ENCODE measurements around the gene IRX4. TPM values are rescaled to one million over a fixed set of nuclear protein-coding genes. Genes with fewer than 3 reads are reported as not detected.

Gene IRX4
- total RNA-seq, 1 experiment from 2014 or later: 0.26 TPM

GRCh38 chr5:1836176-1836890 is 46.4 kb downstream of the IRX4 start:
- no peak for DNase-seq (ENCODE audit: low read depth, low spot score)
- in situ Hi-C loops (cut with HindIII; ENCODE audit: low pct_unique_long_range_greater_than_20kb, low sequenced_read_pairs): no loop called here

DNA sequence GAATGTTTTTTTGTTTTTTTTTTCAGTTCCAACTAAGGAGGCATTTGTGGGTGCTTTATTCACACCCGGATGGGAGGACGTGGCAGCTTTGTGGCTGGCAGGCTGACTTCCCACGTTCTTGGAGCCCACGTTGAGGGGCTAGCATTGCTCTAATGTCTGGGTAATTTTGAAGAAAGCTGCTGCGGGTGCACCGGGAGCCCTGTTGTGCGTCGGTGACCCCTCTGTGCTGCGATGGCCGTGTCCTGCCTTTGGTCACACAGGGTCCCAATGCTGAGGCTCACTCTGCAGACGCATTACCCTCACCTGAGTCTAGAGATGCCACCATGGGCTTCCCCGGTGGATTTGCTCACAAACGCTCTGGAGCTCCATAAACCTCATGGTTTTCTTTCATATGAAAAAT is 47.3 kb downstream of the IRX4 start:
- in situ Hi-C loops (cut with HindIII; ENCODE audit: low pct_unique_long_range_greater_than_20kb, low sequenced_read_pairs): no loop called here
- no peak for DNase-seq (ENCODE audit: low read depth, low spot score)

DNA sequence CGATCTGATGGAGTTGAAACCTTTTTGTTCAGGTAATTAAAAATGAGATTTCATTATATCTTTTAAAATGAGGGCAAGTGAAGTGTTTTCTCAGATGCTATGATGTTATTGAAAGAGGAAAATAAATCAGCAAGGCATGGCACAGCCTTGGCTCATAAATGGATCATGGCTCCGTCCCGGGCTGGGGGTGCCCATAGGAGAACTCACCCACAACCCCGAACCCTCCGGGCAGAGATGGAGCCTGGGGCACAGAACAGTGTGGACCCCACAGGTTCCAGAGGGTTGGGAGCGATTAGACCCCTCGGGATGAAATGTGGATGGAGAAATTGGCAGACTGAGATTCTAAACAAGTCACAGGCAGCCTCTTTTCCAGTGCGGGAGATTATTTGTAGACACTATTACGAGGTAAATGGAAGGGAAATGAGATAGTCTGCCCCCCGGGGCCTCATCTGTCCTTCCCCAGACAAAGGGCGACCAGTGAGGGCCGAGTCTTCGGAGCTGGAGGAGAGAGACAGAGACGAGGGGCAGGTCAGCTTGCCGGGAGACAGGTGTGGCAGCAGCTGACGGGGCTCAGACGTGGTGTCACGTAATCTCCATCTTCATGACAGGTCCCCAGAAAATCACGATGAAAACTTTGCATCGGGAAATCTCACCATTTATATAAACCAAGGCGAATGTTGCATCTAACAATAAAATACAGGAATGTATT is 47.9 kb downstream of the IRX4 start:
- in situ Hi-C loops (cut with HindIII; ENCODE audit: low pct_unique_long_range_greater_than_20kb, low sequenced_read_pairs): no loop called here
- no peak for DNase-seq (ENCODE audit: low read depth, low spot score)

- in situ Hi-C loops (cut with HindIII; ENCODE audit: low pct_unique_long_range_greater_than_20kb, low sequenced_read_pairs): no loop called here
- DNase-seq (ENCODE audit: low read depth, low spot score): no peak
Observed at GRCh38 chr5:1834022-1834551, 48.6 kb downstream of the IRX4 start.

GRCh38 chr5:1833264-1834021 is 49.3 kb downstream of the IRX4 start:
- in situ Hi-C loops (cut with HindIII; ENCODE audit: low pct_unique_long_range_greater_than_20kb, low sequenced_read_pairs): no loop called here
- no peak for DNase-seq (ENCODE audit: low read depth, low spot score)

GRCh38 chr5:1832511-1833250 is 50.0 kb downstream of the IRX4 start:
- no peak for DNase-seq (ENCODE audit: low read depth, low spot score)
- in situ Hi-C loops (cut with HindIII; ENCODE audit: low pct_unique_long_range_greater_than_20kb, low sequenced_read_pairs): no loop called here

DNA sequence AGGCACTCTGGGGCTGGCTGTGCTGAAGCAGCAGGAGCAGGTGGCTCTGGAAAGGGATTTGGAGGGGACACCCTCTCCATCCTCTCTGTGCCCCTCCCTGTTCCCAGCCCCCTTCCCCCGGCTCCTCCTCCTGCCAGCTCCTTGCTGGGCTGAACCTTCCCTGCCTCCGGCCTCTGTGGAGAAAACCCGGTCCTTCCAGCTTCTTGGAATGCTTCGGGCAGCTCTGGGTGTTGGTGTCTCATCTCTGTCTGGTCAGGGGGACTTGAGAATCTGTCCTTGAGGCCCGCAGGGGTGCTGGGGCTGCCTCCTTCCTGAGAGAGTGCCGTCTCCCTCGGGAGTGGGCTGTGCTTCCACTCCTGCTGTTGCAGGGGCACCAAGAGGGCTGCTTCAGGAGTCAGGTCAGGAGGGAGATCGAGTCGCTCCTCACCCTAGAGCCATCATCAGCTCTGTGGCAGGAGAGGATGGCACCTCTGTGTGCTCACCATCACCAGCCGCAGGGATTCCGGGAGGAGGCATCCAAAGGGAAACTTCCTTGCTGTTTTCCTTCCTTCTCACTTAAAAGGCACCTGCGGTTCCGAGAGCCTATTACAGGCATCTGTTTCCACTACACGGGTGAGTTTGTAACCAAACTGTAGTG is 50.9 kb downstream of the IRX4 start:
- in situ Hi-C loops (cut with HindIII; ENCODE audit: low pct_unique_long_range_greater_than_20kb, low sequenced_read_pairs): no loop called here
- DNase-seq (ENCODE audit: low read depth, low spot score): no peak

GRCh38 chr5:1831257-1831656 is 51.5 kb downstream of the IRX4 start:
- no peak for DNase-seq (ENCODE audit: low read depth, low spot score)
- in situ Hi-C loops (cut with HindIII; ENCODE audit: low pct_unique_long_range_greater_than_20kb, low sequenced_read_pairs): no loop called here

GRCh38 chr5:1830571-1831228 is 52.0 kb downstream of the IRX4 start:
- no peak for DNase-seq (ENCODE audit: low read depth, low spot score)
- in situ Hi-C loops (cut with HindIII; ENCODE audit: low pct_unique_long_range_greater_than_20kb, low sequenced_read_pairs): no loop called here

DNA sequence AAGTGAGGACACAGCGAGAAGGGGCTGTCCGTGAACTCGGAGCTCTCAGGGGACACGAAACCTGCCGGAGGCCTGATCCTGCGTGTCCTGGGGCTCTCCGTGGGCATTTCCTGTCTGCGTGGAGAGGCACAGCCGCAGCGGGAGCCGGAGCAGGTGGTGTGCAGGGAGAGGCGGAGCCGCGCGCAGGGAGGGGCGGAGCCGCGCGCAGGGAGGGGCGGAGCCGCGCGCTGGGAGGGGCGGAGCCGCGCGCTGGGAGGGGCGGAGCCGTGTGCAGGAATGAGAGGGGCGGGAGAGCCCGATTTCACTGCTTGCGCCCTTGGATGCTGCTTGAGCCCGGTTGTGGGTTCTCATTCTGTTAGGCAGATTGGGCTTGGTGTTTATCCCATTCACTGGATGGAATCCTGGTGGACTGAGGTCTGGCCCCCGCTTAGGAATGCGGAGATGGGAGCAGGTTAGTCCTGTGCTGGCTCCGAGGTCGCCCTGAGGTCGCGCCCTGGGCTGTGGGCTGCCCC is 54.8 kb downstream of the IRX4 start:
- in situ Hi-C loops (cut with HindIII; ENCODE audit: low pct_unique_long_range_greater_than_20kb, low sequenced_read_pairs): no loop called here

More for the DNA sequence above, 54.8 kb downstream of the IRX4 start:
- no peak for DNase-seq (ENCODE audit: low read depth, low spot score)

Other genes with a start within 250 kb of the IRX4 start
- gene MRPL36, start 83.1 kb downstream of the IRX4 start, total RNA-seq (2014; rRNA removed; shearing (Covaris generic)): 82.5 and 83.7 TPM in 2 replicates
- 88.1 and 93.4 TPM in 2 replicates for gene NDUFS6, start 81.5 kb downstream of the IRX4 start, total RNA-seq (2014; rRNA removed; shearing (Covaris generic))

All from SK-MEL-5 (cell line).